Embryonic facial prominence (tissue), 1 donor: ENCODE measurements around the gene SH3PXD2A.

ENCODE experiments used
- DNase-seq: peaks from one replicate; pipeline ENCODE4 v3.0.0-alpha.2; 2016; ENCODE audit errors: extremely low spot score

The SH3PXD2A gene, protein sequence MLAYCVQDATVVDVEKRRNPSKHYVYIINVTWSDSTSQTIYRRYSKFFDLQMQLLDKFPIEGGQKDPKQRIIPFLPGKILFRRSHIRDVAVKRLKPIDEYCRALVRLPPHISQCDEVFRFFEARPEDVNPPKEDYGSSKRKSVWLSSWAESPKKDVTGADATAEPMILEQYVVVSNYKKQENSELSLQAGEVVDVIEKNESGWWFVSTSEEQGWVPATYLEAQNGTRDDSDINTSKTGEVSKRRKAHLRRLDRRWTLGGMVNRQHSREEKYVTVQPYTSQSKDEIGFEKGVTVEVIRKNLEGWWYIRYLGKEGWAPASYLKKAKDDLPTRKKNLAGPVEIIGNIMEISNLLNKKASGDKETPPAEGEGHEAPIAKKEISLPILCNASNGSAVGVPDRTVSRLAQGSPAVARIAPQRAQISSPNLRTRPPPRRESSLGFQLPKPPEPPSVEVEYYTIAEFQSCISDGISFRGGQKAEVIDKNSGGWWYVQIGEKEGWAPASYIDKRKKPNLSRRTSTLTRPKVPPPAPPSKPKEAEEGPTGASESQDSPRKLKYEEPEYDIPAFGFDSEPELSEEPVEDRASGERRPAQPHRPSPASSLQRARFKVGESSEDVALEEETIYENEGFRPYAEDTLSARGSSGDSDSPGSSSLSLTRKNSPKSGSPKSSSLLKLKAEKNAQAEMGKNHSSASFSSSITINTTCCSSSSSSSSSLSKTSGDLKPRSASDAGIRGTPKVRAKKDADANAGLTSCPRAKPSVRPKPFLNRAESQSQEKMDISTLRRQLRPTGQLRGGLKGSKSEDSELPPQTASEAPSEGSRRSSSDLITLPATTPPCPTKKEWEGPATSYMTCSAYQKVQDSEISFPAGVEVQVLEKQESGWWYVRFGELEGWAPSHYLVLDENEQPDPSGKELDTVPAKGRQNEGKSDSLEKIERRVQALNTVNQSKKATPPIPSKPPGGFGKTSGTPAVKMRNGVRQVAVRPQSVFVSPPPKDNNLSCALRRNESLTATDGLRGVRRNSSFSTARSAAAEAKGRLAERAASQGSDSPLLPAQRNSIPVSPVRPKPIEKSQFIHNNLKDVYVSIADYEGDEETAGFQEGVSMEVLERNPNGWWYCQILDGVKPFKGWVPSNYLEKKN

GRCh38 chr10:103855424-103855823 lies at the start of gene SH3PXD2A:
TSS of gene SH3PXD2A (minus strand) at chr10:103855576. CDS start at chr10:103855266, 310 bp downstream.
- peak; percentile 58 for DNase-seq

- DNase-seq, result no peak
Measured at GRCh38 chr10:103901299-103901698, 45.9 kb upstream of the SH3PXD2A start.

- DNase-seq, result no peak
Measured at GRCh38 chr10:103899312-103899711, 43.9 kb upstream of the SH3PXD2A start.

DNA sequence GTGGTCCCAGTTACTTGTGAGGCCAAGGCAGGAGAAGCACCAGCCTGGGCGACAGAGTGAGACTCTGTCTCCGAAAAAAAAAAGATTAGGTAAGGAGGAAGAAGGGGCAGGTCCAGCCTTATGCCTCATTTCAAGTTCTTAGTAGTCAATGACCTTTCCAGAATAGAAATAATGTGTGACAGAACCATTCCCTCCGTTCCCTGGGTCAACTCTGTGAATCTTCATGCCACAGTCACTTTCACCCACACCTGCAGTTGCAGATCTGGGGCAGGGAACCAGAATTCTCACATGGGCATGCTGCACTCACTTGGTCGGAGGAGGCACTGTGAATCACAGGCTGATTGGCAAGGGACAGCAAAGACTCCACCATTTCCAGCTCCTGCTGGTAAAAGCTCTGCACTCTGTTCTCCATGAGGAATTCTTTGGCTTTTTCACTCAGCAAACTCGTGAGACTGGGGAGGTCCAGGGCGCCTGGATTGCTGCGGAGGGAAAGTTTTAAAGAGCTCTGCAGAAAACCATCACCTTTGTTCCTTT lies 41.9 kb upstream of the SH3PXD2A start:
- DNase-seq, result no peak

DNA sequence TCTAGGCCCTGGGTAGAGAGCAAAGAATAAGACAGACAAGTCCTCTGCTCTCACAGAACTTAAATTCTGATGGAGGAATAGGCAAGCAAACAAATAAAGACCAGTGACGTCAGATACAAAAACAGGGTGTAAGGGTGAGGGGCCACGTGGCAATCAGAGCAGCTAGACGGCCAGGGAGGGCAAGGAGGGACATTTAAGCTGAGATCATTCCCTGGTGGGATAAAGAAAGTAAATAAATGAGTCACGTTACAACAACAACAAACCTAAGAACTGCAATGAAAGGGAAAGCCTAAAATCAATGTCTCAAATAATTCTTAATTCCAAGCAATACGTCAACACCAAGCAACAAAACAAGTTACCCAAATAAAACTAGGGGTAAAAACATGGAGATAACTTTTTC lies 40.8 kb upstream of the SH3PXD2A start:
- no peak for DNase-seq

- DNase-seq, result no peak
Measured at GRCh38 chr10:103895411-103896186, 40.2 kb upstream of the SH3PXD2A start.

DNA sequence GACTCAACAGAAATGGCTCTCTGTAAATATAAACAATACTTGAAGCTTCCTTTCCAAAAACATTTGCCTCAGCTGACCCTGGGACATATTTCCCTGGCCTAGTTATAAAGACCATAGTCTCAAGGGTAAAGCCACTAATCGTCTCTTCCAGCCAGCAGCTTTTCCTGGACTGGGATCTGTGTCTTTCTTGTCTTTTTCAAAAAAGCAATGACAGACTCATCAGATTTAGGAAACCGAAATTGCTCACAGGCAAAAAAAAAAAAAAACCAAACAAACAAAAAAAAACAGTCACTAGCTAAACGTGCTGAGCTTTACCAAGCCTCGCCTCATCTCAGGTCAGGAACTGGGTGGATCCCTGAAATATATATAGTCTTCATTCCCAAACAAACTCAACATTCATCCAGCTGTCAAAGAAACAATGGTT lies 39.1 kb upstream of the SH3PXD2A start:
- no peak for DNase-seq

DNA sequence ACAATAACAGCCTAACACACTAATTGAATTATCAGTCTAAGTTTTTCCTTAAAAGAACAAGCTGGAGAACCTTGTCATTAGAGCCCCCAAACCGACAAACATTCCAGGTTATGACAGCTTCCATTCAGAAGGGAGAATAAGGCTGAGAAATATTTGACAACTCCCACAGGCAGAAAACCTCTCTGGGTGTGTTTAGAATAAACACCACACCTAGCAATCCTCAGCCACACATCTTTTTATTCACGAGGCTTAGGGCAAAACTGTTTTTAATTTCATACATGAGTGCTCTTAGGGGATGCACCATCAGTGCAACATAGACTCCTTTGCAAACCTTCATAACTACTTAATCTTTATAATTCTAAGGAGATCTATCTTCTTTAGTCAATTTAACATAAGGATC lies 38.4 kb upstream of the SH3PXD2A start:
- no peak for DNase-seq

DNA sequence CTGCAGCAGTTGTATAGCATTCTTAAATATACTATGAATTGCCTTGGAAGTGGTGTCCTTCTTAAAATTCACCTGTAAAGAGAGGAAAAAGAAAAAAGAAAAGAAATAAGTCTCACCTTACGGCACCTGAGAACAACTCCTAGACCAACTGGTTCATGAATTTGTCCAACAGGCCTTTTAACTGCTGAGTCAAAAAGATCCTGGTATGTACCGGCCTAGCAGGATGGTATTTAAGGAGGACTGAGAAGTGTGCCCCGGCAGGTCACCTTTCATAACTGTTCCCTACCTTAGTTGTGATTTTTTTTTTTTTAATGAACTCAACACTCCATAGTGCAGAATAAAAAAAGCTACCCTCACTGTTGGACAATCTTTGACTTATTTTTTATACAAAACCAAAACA lies 36.8 kb upstream of the SH3PXD2A start:
- DNase-seq, result no peak

GRCh38 chr10:103890688-103891087 lies 35.3 kb upstream of the SH3PXD2A start:
- DNase-seq, result no peak

DNA sequence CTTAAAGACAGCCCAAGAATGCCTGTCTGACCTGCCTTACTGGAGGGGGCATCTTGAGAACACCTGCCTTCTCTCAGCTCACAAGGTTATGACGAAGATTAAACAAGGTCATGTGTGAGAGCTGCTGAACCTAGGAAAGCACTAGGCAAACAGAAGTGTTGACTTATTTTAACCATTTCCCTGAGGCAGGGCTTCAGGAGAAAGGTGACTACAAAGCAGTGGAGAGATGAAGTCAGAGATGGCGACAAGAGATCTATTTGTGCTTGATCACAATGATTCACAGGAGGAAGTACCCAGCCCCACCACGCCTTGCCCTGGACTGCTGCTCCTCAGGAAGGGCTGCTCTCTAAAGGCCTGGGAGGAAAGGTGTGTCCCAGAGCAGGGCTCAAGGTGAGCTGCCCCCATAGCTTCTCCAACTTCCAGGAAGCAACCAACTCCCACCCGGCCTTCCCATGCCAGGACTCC lies 34.9 kb upstream of the SH3PXD2A start:
- no peak for DNase-seq

DNA sequence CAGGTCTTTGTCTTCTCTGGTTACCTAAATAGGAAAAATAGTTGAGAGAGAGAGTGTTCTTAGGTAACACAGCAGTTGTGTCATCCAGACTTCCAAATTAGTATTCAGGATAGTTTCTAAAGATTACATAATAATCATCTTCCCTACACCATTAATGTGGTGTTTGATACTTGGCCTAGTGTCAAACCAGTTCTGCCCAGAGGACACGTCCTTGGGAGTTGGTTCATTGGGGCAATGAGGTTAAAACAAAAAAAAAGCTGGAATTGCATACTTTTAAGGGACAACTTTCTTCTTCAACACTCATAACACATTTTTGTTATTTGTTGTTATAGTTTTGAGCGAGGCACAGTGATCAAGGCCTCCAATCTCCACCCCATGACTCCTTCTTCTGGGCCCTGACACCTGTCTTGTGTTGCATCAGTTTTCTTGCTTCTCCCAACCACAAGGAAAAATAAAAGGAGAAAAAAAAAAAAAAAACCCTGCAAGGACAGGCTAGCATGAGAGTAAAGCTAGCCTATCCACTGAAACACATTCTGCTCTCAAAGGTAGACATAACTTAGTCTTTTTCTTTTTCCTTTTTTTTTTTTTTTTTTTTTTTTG lies 33.8 kb upstream of the SH3PXD2A start:
- DNase-seq, result no peak

DNA sequence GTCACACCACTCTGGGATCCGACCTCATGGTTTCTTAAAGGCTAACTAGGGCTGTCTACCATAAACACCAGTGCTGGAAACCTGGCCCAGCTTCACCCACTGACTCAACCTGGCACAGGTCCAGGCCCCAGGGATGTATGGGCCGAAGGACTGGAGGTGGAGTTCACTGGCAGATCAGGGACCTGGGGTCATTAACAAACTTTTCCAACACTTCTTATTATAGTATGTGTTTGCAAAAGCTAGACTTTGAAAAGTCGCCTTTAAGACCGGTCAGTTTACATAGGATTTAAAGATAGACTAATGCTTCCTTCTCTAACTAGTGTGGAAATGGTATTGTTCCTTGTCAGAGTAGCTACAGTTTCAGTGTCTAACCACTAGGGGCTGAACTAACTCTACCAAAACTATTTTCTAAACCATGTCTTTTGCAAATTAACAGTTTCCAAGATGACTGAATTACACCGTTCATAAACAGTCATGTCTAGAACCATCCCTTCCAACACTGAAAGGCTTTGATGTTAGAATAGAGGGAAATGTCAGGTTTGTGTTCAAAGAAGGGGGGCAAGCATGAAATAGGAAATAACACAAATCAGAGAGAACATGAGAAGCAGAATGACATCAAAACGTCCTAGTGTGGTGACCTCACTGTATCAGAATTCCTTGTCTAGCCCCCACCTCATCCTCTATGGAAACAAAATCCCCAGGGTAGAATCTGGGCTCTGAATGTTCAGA lies 32.9 kb upstream of the SH3PXD2A start:
- peak; percentile 64 for DNase-seq

- DNase-seq, result no peak
Measured at GRCh38 chr10:103885617-103886016, 30.2 kb upstream of the SH3PXD2A start.

DNA sequence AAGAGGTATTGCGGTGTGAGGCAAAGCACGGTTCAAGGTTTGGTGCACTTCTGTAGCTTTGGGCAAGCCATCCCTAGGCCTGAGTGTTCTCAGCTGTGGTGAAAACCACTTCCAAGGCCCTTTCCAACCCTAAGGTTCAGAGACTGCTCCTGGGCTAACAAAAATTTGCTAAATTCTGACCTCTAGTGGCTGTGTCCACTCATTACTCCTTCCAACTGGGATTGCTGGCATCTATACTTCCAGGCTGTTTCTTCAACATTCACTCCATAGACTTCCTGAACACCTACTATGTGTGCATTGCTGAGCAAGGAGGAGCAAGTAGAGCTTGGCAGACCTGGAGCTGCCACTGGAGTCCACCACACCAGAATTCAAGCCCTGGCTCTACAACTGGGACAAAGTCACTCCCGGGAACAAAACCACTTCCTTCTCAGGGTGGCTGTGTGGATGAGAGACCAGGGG lies 29.3 kb upstream of the SH3PXD2A start:
- DNase-seq, result no peak

- no peak for DNase-seq
Measured at GRCh38 chr10:103882285-103883007, 27.1 kb upstream of the SH3PXD2A start.

GRCh38 chr10:103881416-103882284 lies 26.3 kb upstream of the SH3PXD2A start:
- DNase-seq, result no peak

GRCh38 chr10:103879831-103880230 lies 24.5 kb upstream of the SH3PXD2A start:
- no peak for DNase-seq
